Measurements from ENCODE around the gene ST3GAL4.
"Not testable (repeated sequence)": the region's sequence is repeated elsewhere in the genome, so short reads cannot be mapped to it uniquely, and the experiment has no call there.

The ST3GAL4 gene

GRCh38 chr11:126385991-126386728 lies 30.7 kb downstream of the ST3GAL4 start:
- no peak for TF ChIP-seq CTCF (IDR thresholded peaks at IDR 0.05; ENCODE audit: borderline replicate concordance, control extremely low read depth, extremely low read depth, insufficient read depth, missing control alignments)
- no peak for DNase-seq (ENCODE audit: low spot score)
- in situ Hi-C loops (cut with MboI; ENCODE audit: low sequenced_read_pairs, unreplicated experiment), result no loop called here

GRCh38 chr11:126386729-126387071 lies 31.2 kb downstream of the ST3GAL4 start:
- DNase-seq (ENCODE audit: low spot score); in situ Hi-C loops (cut with MboI; ENCODE audit: low sequenced_read_pairs, unreplicated experiment): not testable (repeated sequence)

GRCh38 chr11:126387857-126388256 lies 32.4 kb downstream of the ST3GAL4 start:
- no peak for DNase-seq (ENCODE audit: low spot score)
- in situ Hi-C loops (cut with MboI; ENCODE audit: low sequenced_read_pairs, unreplicated experiment), result no loop called here
- no peak for TF ChIP-seq CTCF (IDR thresholded peaks at IDR 0.05; ENCODE audit: borderline replicate concordance, control extremely low read depth, extremely low read depth, insufficient read depth, missing control alignments)

- no peak for DNase-seq (ENCODE audit: low spot score)
- TF ChIP-seq CTCF (IDR thresholded peaks at IDR 0.05; ENCODE audit: borderline replicate concordance, control extremely low read depth, extremely low read depth, insufficient read depth, missing control alignments), result no peak
- in situ Hi-C loops (cut with MboI; ENCODE audit: low sequenced_read_pairs, unreplicated experiment), result no loop called here
Measured at GRCh38 chr11:126390272-126390867, 34.9 kb downstream of the ST3GAL4 start.

- in situ Hi-C loops (cut with MboI; ENCODE audit: low sequenced_read_pairs, unreplicated experiment), result no loop called here
- no peak for DNase-seq (ENCODE audit: low spot score)
- TF ChIP-seq CTCF (IDR thresholded peaks at IDR 0.05; ENCODE audit: borderline replicate concordance, control extremely low read depth, extremely low read depth, insufficient read depth, missing control alignments), result no peak
Measured at GRCh38 chr11:126391286-126391954, 35.9 kb downstream of the ST3GAL4 start.

GRCh38 chr11:126391970-126392632 lies 36.6 kb downstream of the ST3GAL4 start:
- TF ChIP-seq CTCF (IDR thresholded peaks at IDR 0.05; ENCODE audit: borderline replicate concordance, control extremely low read depth, extremely low read depth, insufficient read depth, missing control alignments), result no peak
- no peak for DNase-seq (ENCODE audit: low spot score)
- in situ Hi-C loops (cut with MboI; ENCODE audit: low sequenced_read_pairs, unreplicated experiment), result no loop called here
